ENCODE measurements around the gene C9. TPM values are rescaled to one million over a fixed set of nuclear protein-coding genes. Genes with fewer than 3 reads are reported as not detected.

The C9 gene
- total and polyA plus RNA-seq, 11 donors = 0.04 to 0.29 TPM; not detected in 9

DNA sequence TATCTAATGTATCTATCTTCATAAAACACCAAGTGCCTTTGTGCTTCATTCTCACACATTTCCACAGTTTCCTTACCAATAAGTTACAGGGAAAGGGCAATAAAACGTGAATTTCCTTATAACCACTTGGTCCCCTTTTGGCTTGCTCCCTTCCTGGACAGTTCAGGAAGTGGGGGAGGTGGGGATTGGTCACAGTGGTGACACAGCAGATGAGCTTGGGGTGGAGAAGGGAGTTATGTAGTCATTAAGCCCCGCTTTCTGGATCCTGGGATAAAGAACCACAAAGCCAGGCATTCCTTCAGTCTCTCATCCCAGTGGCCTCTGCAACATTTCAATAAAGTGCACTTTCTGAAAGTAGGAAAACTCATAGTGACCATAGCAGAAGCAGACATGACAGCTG, 97.9 kb downstream of the C9 start:
- peak overlapping the region in 1 of 12 donors; percentile 21 for H3K27ac ChIP-seq

DNA sequence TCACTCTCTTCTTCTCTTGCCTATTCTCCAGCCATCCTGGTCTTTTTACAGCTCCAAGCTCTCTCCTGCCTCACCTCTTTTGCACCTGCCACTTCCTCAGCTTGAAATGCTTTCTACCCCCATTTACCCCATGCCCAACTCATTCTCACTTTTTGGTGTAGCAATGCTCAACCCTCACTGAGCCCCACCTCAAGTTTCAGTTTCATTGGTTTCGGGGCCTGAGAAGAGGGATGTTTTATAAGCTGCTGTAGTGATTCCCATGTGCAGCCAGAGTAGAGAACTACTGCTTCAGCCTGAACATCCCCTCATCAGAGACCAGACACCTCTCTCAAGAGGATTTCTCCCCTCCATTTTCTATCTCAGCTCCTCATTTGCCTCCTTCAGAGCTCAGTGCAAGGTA, 99.8 kb downstream of the C9 start:
- Histone ChIP-seq H3K4me1 (peaks cover 0 to 49% (median 0%) of the 10 kb centered on the region in 12 donors), H3K27me3 (no peaks in the 10 kb centered on the region), H3K27ac (peak overlapping the region in 1 of 12 donors; percentile 29), H3K36me3 (no peaks in the 10 kb centered on the region), H3K9me3 (no peaks in the 10 kb centered on the region), H3K4me3 (no peak overlapping the region)
- intact Hi-C loops (cut with DNase I) = no loop called here
- DNase-seq = no peak
- ATAC-seq = no peak
- 81 to 90% (median 88%) methylated on average over 1 of the region's 1 CpG for WGBS, 4 donors
- TF ChIP-seq, protein P1, sequence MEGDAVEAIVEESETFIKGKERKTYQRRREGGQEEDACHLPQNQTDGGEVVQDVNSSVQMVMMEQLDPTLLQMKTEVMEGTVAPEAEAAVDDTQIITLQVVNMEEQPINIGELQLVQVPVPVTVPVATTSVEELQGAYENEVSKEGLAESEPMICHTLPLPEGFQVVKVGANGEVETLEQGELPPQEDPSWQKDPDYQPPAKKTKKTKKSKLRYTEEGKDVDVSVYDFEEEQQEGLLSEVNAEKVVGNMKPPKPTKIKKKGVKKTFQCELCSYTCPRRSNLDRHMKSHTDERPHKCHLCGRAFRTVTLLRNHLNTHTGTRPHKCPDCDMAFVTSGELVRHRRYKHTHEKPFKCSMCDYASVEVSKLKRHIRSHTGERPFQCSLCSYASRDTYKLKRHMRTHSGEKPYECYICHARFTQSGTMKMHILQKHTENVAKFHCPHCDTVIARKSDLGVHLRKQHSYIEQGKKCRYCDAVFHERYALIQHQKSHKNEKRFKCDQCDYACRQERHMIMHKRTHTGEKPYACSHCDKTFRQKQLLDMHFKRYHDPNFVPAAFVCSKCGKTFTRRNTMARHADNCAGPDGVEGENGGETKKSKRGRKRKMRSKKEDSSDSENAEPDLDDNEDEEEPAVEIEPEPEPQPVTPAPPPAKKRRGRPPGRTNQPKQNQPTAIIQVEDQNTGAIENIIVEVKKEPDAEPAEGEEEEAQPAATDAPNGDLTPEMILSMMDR (IDR thresholded peaks at IDR 0.05) = no peak
- TF ChIP-seq POLR2A (IDR thresholded peaks at IDR 0.05) = no peak

More for the DNA sequence above, 97.9 kb downstream of the C9 start:
- H3K9me3 ChIP-seq = no peaks in the 10 kb centered on the region
- H3K27me3 ChIP-seq = no peaks in the 10 kb centered on the region
- intact Hi-C loops (cut with DNase I) = no loop called here
- no peaks in the 10 kb centered on the region for H3K36me3 ChIP-seq
- WGBS, 4 donors = 0 to 23% (median 1%) methylated on average over 2 of the region's 2 CpGs
- H3K4me1 ChIP-seq = peaks cover 0 to 60% (median 0%) of the 10 kb centered on the region in 12 donors
- TF ChIP-seq, protein P1 (IDR thresholded peaks at IDR 0.05) = no peak
- TF ChIP-seq POLR2A (IDR thresholded peaks at IDR 0.05) = no peak
- H3K4me3 ChIP-seq = no peak overlapping the region
- ATAC-seq (no peak), DNase-seq (no peak)

DNA sequence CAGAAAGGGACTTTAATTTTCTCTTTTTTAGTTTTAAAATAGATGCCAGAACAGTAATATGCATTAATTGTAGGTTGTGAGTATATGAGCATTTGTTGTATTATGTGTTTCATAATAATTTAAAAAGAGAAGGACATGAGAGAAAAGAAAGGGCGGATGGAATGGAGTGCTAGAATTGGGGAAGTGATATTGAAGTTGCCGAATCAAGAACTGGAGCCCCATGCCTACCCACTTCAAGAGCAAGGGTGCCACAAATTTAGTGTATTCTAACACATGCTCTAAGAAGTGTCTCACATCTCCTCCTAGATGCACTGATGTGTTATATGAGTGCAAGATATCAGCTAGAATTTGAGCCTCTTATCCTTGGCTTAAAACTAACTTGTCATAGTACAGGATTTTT, 101.3 kb downstream of the C9 start:
- intact Hi-C loops (cut with DNase I) = no loop called here
- no peaks in the 10 kb centered on the region for H3K9me3 ChIP-seq
- ATAC-seq (no peak), DNase-seq (no peak)
- H3K4me3 ChIP-seq = no peak overlapping the region
- WGBS, 4 donors = 81 to 88% (median 85%) methylated on average over 2 of the region's 2 CpGs
- H3K27me3 ChIP-seq = no peaks in the 10 kb centered on the region
- peaks cover 0 to 47% (median 0%) of the 10 kb centered on the region in 12 donors for H3K4me1 ChIP-seq
- H3K27ac ChIP-seq = peak overlapping the region in 1 of 12 donors; percentile 33
- no peaks in the 10 kb centered on the region for H3K36me3 ChIP-seq
- TF ChIP-seq, protein P1 (IDR thresholded peaks at IDR 0.05) = no peak
- no peak for TF ChIP-seq POLR2A (IDR thresholded peaks at IDR 0.05)

DNA sequence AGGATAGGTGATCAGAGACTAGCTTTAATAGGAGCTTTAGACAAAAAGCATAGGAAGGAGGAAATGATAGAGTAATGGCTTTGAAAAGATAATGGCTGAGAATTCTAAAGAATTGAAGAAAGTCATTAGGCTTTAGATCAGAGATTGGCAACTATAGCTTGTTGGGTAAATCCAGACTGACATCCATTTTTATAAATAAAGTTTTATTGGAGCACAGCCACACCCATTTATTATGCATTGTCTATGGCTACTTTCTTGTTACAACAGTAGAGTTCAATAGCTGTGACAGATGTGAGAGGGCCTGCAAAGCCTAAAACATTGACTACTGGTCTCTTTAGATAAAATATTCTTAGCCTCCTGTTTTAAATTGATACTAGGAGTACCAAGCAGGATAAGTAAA, 104.2 kb downstream of the C9 start:
- DNase-seq (no peak), ATAC-seq (no peak)
- Histone ChIP-seq H3K36me3 (no peaks in the 10 kb centered on the region), H3K4me3 (no peak overlapping the region), H3K27me3 (peaks cover 0 to 2% (median 0%) of the 10 kb centered on the region in 9 donors), H3K4me1 (peaks cover 0 to 53% (median 0%) of the 10 kb centered on the region in 12 donors), H3K27ac (no peak overlapping the region), H3K9me3 (no peaks in the 10 kb centered on the region)
- no peak for TF ChIP-seq POLR2A (IDR thresholded peaks at IDR 0.05)
- TF ChIP-seq, protein P1 (IDR thresholded peaks at IDR 0.05) = no peak
- intact Hi-C loops (cut with DNase I) = no loop called here

Measured in heart left ventricle (tissue), 16 donors.